Tibial nerve (tissue), 4 donors: ENCODE results near the gene SEMA4C. TPM values are rescaled to one million over a fixed set of nuclear protein-coding genes. Genes with fewer than 3 reads are reported as not detected.

Experiments used
- DNase-seq, 2 donors: peaks; one replicate each; pipeline ENCODE4 v3.0.0-alpha.2; 2019; ENCODE audit warnings: low spot score in 2 of 2
- H3K27ac ChIP-seq, 4 donors: fragments of 200-600 bp; sonication (generic) in 3 of 4; one replicate each; pipeline ENCODE4 v1.5.1; 2017 to 2019; ENCODE audit warnings: mild to moderate bottlenecking in 1 of 4
- H3K27me3 ChIP-seq, 2 donors: fragments of 200-600 bp; sonication (generic) in 1 of 2; one replicate each; pipeline versions ENCODE4 v1.5.1 to v1.6.0; 2017 to 2019
- H3K36me3 ChIP-seq, 3 donors: fragments of 200-600 bp; sonication (generic); one replicate each; pipeline ENCODE4 v1.5.1; 2018 to 2019
- H3K4me1 ChIP-seq, 4 donors: fragments of 200-600 bp; sonication (generic) in 3 of 4; one replicate each; pipeline ENCODE4 v1.5.1; 2017 to 2019
- H3K4me3 ChIP-seq, 4 donors: fragments of 200-600 bp; sonication (generic) in 3 of 4; one replicate each; pipeline ENCODE4 v1.5.1; 2017 to 2019; ENCODE audit warnings: mild to moderate bottlenecking in 1 of 4, moderate library complexity in 1 of 4
- H3K9me3 ChIP-seq, 4 donors: fragments of 200-600 bp; sonication (generic) in 3 of 4; one replicate each; pipeline ENCODE4 v1.5.1; 2017 to 2019
- EP300 ChIP-seq, 2 donors: sonication (generic); formaldehyde crosslinking; IDR thresholded peaks; one replicate each; pipeline ENCODE4 v1.6.1; 2017; ENCODE audit warnings: antibody characterized with exemption in 2 of 2, mild to moderate bottlenecking in 1 of 2
- POLR2A ChIP-seq, 2 donors: fragments of 450-650 bp; IDR thresholded peaks; one replicate each; pipeline ENCODE4 v1.6.1; 2017; ENCODE audit warnings: antibody characterized with exemption in 2 of 2, mild to moderate bottlenecking in 2 of 2, moderate library complexity in 2 of 2
- WGBS, 2 donors: methylation state at CpG; one replicate each; pipeline ENCODE4 v1.1.5; 2018; 5-methylcytosine and 5-hydroxymethylcytosine counted together
- total RNA-seq, 4 donors: library from RNA; depleted of rRNA; stranded (reverse); fragments of >200 nt; gene quantifications; one replicate each; pipeline ENCODE4 v1.1.0, GENCODE V29; 2016
- TF ChIP-seq, protein P1 (sequence below), 5 experiments: fragments of 200-600 bp in 3 of 5; fragments of 450-650 bp in 2 of 5; sonication (generic) in 3 of 5; IDR thresholded peaks; one replicate each; pipeline ENCODE4 v1.5.1; 2016 to 2019; ENCODE audit warnings: antibody characterized with exemption in 5 of 5, mild to moderate bottlenecking in 3 of 5, moderate library complexity in 2 of 5

SEMA4C gene
- total RNA-seq, 4 donors from 2014 or later = 120 to 181 (median 147) TPM

DNA sequence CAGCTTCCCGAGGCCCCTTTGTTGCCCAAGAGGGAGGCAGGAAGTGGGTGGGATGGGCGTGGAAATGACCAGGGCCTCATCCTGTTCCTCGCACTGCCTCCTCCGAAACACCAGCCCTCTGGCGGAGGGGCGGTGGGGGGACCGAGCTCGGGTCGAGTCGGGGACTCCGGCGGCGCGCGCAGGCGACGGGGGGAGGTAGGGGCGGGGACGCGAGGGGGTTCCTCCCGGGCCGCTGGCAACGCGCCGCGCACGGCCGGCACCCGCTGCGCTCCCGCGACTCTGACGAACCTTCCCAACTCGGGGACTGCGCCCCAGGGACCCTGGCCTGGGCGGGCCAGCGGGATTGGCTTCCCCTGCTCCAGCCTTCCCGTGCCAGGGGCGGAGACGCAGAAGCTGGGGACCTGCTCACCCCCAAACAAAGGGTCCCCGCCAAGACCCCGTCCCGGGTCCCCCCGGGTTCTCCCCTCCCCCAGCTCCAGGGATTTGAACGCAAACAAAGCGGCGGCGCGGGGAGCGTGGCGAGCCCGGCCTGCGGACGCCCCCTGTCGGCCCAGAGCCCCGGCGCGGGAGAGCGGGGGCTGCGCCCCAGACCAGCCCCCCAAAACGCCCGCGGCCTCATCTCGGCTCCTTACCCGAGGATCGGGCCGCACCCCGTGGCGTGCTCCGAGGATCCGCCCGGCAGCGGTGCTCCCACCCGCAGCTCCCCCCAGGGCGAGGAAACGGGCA is 1.2 kb downstream of the SEMA4C start:
- H3K27me3 ChIP-seq = no peaks in the 10 kb centered on the region
- H3K9me3 ChIP-seq = no peaks in the 10 kb centered on the region
- peaks cover 0 to 75% (median 44%) of the 10 kb centered on the region in 4 donors for H3K4me1 ChIP-seq
- peak; percentile 36 to 40 for TF ChIP-seq POLR2A (IDR thresholded peaks at IDR 0.05)
- peak in 1 of 2 donors; percentile 85 for TF ChIP-seq EP300 (IDR thresholded peaks at IDR 0.05)
- TF ChIP-seq, protein P1, sequence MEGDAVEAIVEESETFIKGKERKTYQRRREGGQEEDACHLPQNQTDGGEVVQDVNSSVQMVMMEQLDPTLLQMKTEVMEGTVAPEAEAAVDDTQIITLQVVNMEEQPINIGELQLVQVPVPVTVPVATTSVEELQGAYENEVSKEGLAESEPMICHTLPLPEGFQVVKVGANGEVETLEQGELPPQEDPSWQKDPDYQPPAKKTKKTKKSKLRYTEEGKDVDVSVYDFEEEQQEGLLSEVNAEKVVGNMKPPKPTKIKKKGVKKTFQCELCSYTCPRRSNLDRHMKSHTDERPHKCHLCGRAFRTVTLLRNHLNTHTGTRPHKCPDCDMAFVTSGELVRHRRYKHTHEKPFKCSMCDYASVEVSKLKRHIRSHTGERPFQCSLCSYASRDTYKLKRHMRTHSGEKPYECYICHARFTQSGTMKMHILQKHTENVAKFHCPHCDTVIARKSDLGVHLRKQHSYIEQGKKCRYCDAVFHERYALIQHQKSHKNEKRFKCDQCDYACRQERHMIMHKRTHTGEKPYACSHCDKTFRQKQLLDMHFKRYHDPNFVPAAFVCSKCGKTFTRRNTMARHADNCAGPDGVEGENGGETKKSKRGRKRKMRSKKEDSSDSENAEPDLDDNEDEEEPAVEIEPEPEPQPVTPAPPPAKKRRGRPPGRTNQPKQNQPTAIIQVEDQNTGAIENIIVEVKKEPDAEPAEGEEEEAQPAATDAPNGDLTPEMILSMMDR (IDR thresholded peaks at IDR 0.05) = peak; percentile 52 to 79 (median 73)
- WGBS, 2 donors = 0% methylated on average over 24 to 35 of the region's 76 CpGs
- peak; percentile 85 to 86 for DNase-seq
- H3K27ac ChIP-seq = peak overlapping the region; percentile 94 to 99 (median 98)
- peaks cover 3 to 40% (median 11%) of the 10 kb centered on the region in 3 donors for H3K36me3 ChIP-seq
- H3K4me3 ChIP-seq = peak overlapping the region; percentile 64 to 92 (median 88)

DNA sequence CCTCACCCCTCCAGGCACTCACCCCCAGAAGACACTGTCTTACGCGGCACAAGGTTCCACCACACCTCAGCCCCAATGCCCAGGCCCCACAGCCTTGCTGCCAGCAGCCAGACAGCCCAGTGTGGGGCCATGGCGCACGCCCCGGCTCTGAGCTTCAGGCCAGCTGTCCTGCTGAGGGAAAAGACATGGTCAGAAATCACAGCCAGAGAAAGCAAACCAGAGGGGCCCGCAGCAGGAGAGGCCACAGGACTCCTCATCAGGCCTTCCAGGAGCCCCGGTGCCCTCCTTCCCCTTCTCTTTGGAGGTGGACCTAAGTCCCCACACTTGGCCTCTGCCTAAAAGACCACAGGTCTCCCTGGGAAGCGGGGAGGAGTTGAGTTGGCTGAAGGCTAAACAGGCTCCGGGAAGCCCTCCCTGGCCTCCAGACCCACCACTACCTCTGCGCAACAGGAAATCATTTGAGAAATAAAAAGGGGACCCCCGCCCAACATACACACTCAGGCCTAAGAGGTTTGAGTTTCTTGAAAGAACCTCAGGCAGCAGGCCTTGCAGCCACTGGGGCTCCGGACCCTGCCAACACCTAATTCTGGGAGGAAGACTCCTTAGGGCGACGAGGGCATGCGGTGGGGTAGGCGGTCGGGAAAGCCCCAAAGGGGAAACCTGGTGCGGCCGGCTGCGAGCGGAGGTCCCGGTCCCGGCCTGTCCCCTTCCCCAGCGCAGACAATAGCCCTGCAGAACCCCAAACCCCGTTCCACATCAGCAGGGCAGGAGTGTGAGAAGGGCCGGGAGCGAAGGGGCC is 1.9 kb downstream of the SEMA4C start:
- 5 to 16% methylated on average over 12 to 27 of the region's 27 CpGs for WGBS, 2 donors
- Histone ChIP-seq H3K4me3 (peak overlapping the region; percentile 64 to 92 (median 88)), H3K4me1 (peaks cover 0 to 75% (median 37%) of the 10 kb centered on the region in 4 donors), H3K9me3 (no peaks in the 10 kb centered on the region), H3K27me3 (no peaks in the 10 kb centered on the region), H3K27ac (peak overlapping the region; percentile 94 to 99 (median 98)), H3K36me3 (peaks cover 3 to 47% (median 15%) of the 10 kb centered on the region in 3 donors)
- TF ChIP-seq POLR2A (IDR thresholded peaks at IDR 0.05) = no peak
- TF ChIP-seq, protein P1 (IDR thresholded peaks at IDR 0.05) = no peak
- no peak for TF ChIP-seq EP300 (IDR thresholded peaks at IDR 0.05)
- DNase-seq = no peak

DNA sequence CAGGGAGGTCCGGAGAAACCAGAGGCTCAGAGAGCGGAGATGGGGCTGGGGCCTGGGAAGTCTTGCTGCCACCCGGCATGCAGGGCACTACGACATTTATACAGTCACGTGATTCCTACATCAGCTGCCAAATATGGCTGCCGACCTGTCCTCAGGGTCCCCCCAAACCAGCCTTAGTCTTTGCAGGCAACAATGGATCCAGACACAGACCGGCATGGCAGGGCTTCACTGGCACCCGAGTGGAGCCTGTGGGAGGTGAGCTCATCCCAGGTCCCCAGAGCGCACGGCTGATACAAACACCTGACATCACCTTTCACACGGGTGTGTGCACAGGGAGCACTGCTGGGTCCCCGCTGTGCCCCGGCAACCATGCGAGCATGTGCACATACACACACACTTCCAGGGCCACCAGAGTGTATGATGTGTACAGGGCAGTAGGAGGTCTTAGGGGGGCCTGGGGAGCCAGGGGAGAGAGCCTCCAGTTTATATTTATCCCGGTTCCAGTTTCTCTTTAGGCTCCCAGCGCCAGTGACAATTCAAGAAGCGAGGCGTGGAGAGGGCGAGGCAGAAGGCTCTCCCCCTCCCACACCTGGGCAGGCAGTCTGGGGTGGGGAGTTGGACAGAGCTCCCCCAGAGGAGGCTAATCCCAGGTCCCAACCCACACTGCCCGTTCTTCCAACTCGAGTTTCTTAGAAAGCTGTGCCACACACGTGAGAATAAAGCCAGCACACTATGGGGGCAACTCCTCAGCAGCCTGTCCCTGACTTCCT is 2.7 kb downstream of the SEMA4C start:
- TF ChIP-seq POLR2A (IDR thresholded peaks at IDR 0.05) (no peak), EP300 (IDR thresholded peaks at IDR 0.05) (peak in 1 of 2 donors; percentile 27)
- Histone ChIP-seq H3K4me3 (peak overlapping the region; percentile 64 to 92 (median 88)), H3K27me3 (no peaks in the 10 kb centered on the region), H3K4me1 (peaks cover 0 to 72% (median 38%) of the 10 kb centered on the region in 4 donors), H3K9me3 (no peaks in the 10 kb centered on the region), H3K27ac (peak overlapping the region; percentile 94 to 99 (median 98)), H3K36me3 (peaks cover 3 to 54% (median 15%) of the 10 kb centered on the region in 3 donors)
- no peak for DNase-seq
- 34 to 40% methylated on average over 19 to 20 of the region's 22 CpGs for WGBS, 2 donors

DNA sequence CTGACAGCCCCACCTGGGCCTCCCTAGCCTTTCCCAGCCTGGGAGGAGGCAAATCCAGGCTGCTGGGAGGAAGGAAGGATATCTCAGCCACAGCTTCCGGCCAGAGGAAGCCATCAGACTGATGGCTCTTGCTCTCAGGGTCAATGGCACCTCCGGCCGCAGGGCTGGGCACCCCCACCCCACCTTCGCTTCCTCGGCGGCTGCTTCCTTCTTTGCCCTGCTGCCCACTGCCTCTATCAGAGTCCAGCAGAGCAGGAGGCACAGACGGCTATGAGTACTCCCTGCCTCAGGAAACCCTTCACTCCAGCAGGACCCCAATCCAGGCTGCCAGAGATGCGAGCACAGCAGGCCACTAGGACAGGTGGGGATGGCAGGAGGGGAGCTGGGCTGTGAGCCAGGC is 3.3 kb downstream of the SEMA4C start:
- no peaks in the 10 kb centered on the region for H3K9me3 ChIP-seq
- WGBS, 2 donors = 43 to 46% methylated on average over 7 to 8 of the region's 8 CpGs
- no peaks in the 10 kb centered on the region for H3K27me3 ChIP-seq
- H3K4me3 ChIP-seq = peak overlapping the region in 3 of 4 donors; percentile 64 to 92 (median 85)
- peaks cover 3 to 60% (median 15%) of the 10 kb centered on the region in 3 donors for H3K36me3 ChIP-seq
- no peak for DNase-seq
- peaks cover 0 to 72% (median 40%) of the 10 kb centered on the region in 4 donors for H3K4me1 ChIP-seq
- peak overlapping the region; percentile 94 to 99 (median 98) for H3K27ac ChIP-seq
- TF ChIP-seq, protein P1 (IDR thresholded peaks at IDR 0.05) = no peak
- TF ChIP-seq EP300 (IDR thresholded peaks at IDR 0.05) = peak in 1 of 2 donors; percentile 3

DNA sequence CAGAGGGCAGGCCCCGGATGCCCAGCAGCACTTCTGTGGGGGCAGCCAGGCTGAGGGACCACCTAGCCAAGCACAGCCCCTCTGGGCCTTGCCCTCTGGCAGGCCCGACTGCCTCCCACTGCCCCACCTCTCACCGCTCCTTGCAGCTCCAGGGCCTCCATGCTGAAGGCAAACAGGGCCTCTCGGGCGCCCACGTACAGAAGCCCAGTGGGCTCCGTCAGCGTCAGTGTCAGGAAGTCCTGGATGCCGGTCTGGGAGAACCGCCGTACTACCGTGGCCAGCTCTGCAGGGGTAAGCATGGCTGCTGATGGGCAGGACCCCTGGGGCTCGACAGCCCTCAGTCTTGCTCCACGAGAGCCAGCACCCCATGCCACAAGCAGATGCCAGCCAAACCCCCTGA is 3.7 kb downstream of the SEMA4C start:
- TF ChIP-seq EP300 (IDR thresholded peaks at IDR 0.05) (no peak), POLR2A (IDR thresholded peaks at IDR 0.05) (no peak)
- TF ChIP-seq, protein P1 (IDR thresholded peaks at IDR 0.05) = no peak
- Histone ChIP-seq H3K27ac (peak overlapping the region; percentile 94 to 99 (median 98)), H3K9me3 (no peaks in the 10 kb centered on the region), H3K4me1 (peaks cover 0 to 72% (median 40%) of the 10 kb centered on the region in 4 donors), H3K27me3 (no peaks in the 10 kb centered on the region), H3K4me3 (peak overlapping the region in 3 of 4 donors; percentile 64 to 92 (median 85)), H3K36me3 (peaks cover 3 to 64% (median 16%) of the 10 kb centered on the region in 3 donors)
- DNase-seq = no peak
- 40 to 46% methylated on average over 1 to 7 of the region's 14 CpGs for WGBS, 2 donors
